Stimulated activated naive CD4-positive, alpha-beta T cell (primary cell): Measurements from ENCODE around the gene RYR2.

Experiments
- DNase-seq, 6 experiments: peaks; one replicate each; lab custom pipeline; 2025; lab: John Stamatoyannopoulos, UW

The RYR2 gene

GRCh38 chr1:237671262-237671661, 629.3 kb downstream of the RYR2 start:
- no peak for DNase-seq

DNA sequence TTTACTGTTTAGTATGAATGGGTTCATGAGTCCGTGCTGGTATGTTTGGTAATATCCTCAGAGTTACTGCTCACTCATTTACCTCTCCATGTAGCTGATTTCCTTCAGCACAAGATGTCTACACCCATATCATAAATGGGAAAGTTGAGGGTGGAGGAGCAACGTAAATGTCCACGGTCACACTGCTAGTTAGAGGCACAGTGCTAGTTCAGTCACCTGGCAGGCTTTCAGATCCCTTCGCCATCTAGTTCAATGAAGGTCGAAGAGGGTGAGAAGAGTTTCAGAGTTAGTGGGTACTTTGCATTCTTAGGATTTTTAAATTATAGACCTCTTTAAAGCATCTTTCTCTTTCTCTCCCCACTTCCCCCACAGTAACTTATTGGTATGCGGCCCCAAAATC, 630.0 kb downstream of the RYR2 start:
- DNase-seq, result no peak

GRCh38 chr1:237672748-237673147, 630.8 kb downstream of the RYR2 start:
- DNase-seq, result no peak

- DNase-seq, result no peak
These were observed 631.6 kb downstream of the RYR2 start for GRCh38 chr1:237673631-237674030.

GRCh38 chr1:237677979-237678378, 636.0 kb downstream of the RYR2 start:
- DNase-seq, result no peak

- no peak for DNase-seq
These were observed 637.7 kb downstream of the RYR2 start for GRCh38 chr1:237679687-237680086.

GRCh38 chr1:237681210-237681609, 639.2 kb downstream of the RYR2 start:
- no peak for DNase-seq

- no peak for DNase-seq
These were observed 642.3 kb downstream of the RYR2 start for GRCh38 chr1:237684236-237684635.

GRCh38 chr1:237685551-237685950, 643.6 kb downstream of the RYR2 start:
- no peak for DNase-seq

- DNase-seq, result no peak
These were observed 645.8 kb downstream of the RYR2 start for GRCh38 chr1:237687804-237688203.

- DNase-seq, result no peak
These were observed 648.7 kb downstream of the RYR2 start for GRCh38 chr1:237690656-237691055.

- no peak for DNase-seq
These were observed 650.3 kb downstream of the RYR2 start for GRCh38 chr1:237692255-237692654.

DNA sequence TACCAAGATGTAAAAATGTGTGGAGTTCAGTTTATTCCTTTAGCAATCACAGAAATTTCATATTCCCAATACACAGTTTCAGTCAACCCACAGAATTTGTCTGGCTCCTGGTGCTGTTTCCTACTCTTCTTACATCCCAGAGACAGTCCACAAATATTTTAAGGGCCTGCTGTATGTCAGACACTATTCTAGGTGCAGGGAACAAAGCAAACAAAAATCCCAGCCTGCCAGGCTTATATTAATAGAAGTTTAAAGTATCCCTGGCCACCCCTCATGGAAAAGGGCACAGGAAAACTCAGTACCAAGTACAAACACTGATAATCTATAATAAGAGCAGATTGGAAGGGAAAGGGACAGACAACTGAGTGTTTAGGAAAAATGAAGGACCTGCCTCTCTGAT, 653.9 kb downstream of the RYR2 start:
- DNase-seq, result no peak

GRCh38 chr1:237700181-237700580, 658.2 kb downstream of the RYR2 start:
- no peak for DNase-seq

GRCh38 chr1:237701534-237701933, 659.5 kb downstream of the RYR2 start:
- DNase-seq, result no peak

- DNase-seq, result no peak
These were observed 660.2 kb downstream of the RYR2 start for GRCh38 chr1:237702161-237702560.

GRCh38 chr1:237705462-237705861, 663.5 kb downstream of the RYR2 start:
- DNase-seq, result no peak

- DNase-seq, result no peak
These were observed 667.4 kb downstream of the RYR2 start for GRCh38 chr1:237709355-237709754.

DNA sequence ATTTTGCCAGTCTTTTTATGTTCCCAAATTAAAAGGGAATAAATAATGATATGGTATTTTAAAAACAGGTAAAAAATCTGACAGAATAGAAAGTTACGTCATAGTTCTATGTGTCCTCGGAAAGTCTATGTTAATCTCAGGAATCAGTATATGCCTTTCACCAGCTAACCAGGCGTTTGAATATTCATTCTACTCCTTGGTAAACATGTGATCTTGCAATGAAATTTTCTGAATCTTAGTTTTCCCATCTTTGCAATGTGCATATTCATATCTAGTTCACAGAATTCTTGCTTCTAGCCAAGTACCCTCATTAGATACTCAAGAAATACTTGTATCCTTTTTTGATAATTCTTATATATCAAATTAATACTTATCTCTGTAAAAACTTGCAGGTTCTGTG, 669.3 kb downstream of the RYR2 start:
- no peak for DNase-seq

DNA sequence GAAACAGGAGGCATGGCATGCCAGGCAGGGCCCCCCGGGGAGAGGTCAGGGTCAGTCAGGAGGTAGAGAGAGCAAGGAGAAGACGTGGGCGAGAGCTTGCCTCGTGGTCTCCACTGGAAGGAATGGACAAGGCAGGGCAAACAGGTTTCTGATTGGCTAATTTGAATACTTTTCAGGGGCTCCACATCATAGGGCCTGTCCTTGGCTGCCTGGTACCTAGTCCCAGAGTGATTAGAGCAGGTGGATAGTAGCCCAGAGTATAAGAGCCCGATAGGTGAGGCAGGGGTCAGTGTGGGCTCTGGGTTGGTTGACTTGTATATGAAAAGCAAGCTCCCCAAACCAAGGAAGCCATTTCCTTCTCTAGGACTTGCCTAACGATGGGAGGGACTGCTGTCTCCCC, 670.1 kb downstream of the RYR2 start:
- DNase-seq, result no peak

GRCh38 chr1:237712586-237713157, 670.7 kb downstream of the RYR2 start:
- no peak for DNase-seq

DNA sequence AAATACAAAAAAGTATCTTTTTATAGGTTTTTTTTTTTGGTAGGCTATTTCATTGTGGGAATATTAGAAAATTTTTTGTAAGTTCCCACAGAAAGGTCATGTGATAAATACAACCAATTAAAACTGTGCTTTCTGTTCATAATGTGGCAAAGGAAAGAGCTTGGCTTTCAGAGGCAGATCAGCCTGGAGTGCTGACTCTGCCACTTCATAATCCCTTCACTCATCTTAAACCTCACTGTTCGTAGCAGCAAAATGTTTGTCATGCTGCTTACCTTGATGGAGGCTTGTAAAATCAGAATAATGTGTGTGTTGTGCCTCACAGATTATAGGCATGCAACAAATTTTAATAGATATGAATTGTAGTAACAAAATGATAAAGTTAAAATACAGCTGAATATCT, 671.9 kb downstream of the RYR2 start:
- DNase-seq, result no peak

- no peak for DNase-seq
These were observed 675.1 kb downstream of the RYR2 start for GRCh38 chr1:237717106-237717505.

- DNase-seq, result no peak
These were observed 688.9 kb downstream of the RYR2 start for GRCh38 chr1:237730826-237731350.
